HL-60 (cell line): ENCODE data around the gene TMEM208.
A peak's percentile ranks its signal among the peaks of the same experiment; 100 is the strongest.

Source experiments
- DNase-seq, 2 experiments: peaks; one replicate each; pipeline ENCODE4 v3.0.0-alpha.2; 2010 to 2020; ENCODE audit warnings: low read depth in 1 of 2, low spot score in 1 of 2
- H3K27ac ChIP-seq: fragments of 250-450 bp; sonication (Bioruptor Pico); replicated peaks from 2 replicates; pipeline ENCODE4 v1.5.1; 2020; ENCODE audit warnings: mild to moderate bottlenecking, moderate library complexity
- H3K27me3 ChIP-seq: fragments of 250-450 bp; sonication (Bioruptor Pico); 2 replicates; pipeline ENCODE4 v1.5.1; 2021; ENCODE audit warnings: mild to moderate bottlenecking, moderate library complexity; ENCODE audit not compliant: insufficient read depth, poor library complexity, severe bottlenecking
- H3K4me3 ChIP-seq: replicated peaks from 2 replicates; pipeline ENCODE4 v1.5.1; 2011; ENCODE audit warnings: mild to moderate bottlenecking, control low read depth, low read length; ENCODE audit not compliant: insufficient read depth
- CTCF ChIP-seq: IDR thresholded peaks from one replicate; pipeline ENCODE4 v1.5.1; 2011; ENCODE audit warnings: low read length, control low read depth, inconsistent platforms; ENCODE audit not compliant: insufficient read depth
- GABPA ChIP-seq: IDR thresholded peaks from 2 replicates; pipeline ENCODE4 v1.6.1; 2012; ENCODE audit warnings: low read depth
- POLR2AphosphoS5 ChIP-seq: IDR thresholded peaks from 2 replicates; pipeline ENCODE4 v1.6.1; 2012; ENCODE audit warnings: low read depth
- SPI1 ChIP-seq: IDR thresholded peaks from 2 replicates; pipeline ENCODE4 v1.6.1; 2012; ENCODE audit warnings: low read depth, mild to moderate bottlenecking, borderline replicate concordance
- TF ChIP-seq, protein P1 (sequence below): IDR thresholded peaks from 2 replicates; pipeline ENCODE4 v1.6.1; 2012; ENCODE audit warnings: low read depth; ENCODE audit not compliant: insufficient replicate concordance

TMEM208 gene

GRCh38 chr16:67271446-67271845, 44.5 kb downstream of the TMEM208 start:
- Histone ChIP-seq H3K27ac (no peak overlapping the region), H3K4me3 (no peak overlapping the region), H3K27me3 (no peaks in the 10 kb centered on the region)
- no peak for DNase-seq
- no peak for TF ChIP-seq POLR2AphosphoS5
- TF ChIP-seq CTCF: no peak
- TF ChIP-seq, protein P1, sequence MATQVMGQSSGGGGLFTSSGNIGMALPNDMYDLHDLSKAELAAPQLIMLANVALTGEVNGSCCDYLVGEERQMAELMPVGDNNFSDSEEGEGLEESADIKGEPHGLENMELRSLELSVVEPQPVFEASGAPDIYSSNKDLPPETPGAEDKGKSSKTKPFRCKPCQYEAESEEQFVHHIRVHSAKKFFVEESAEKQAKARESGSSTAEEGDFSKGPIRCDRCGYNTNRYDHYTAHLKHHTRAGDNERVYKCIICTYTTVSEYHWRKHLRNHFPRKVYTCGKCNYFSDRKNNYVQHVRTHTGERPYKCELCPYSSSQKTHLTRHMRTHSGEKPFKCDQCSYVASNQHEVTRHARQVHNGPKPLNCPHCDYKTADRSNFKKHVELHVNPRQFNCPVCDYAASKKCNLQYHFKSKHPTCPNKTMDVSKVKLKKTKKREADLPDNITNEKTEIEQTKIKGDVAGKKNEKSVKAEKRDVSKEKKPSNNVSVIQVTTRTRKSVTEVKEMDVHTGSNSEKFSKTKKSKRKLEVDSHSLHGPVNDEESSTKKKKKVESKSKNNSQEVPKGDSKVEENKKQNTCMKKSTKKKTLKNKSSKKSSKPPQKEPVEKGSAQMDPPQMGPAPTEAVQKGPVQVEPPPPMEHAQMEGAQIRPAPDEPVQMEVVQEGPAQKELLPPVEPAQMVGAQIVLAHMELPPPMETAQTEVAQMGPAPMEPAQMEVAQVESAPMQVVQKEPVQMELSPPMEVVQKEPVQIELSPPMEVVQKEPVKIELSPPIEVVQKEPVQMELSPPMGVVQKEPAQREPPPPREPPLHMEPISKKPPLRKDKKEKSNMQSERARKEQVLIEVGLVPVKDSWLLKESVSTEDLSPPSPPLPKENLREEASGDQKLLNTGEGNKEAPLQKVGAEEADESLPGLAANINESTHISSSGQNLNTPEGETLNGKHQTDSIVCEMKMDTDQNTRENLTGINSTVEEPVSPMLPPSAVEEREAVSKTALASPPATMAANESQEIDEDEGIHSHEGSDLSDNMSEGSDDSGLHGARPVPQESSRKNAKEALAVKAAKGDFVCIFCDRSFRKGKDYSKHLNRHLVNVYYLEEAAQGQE: no peak
- TF ChIP-seq GABPA: no peak
- no peak for TF ChIP-seq SPI1

GRCh38 chr16:67275321-67275720, 48.4 kb downstream of the TMEM208 start:
- H3K4me3 ChIP-seq: no peak overlapping the region
- no peak for DNase-seq
- no peak overlapping the region for H3K27ac ChIP-seq
- no peaks in the 10 kb centered on the region for H3K27me3 ChIP-seq
- TF ChIP-seq CTCF: no peak

- Histone ChIP-seq H3K27ac (no peak overlapping the region; the same call in 1 of the 2 replicates), H3K27me3 (no peaks in the 10 kb centered on the region), H3K4me3 (no peak overlapping the region)
- peak; percentile 23 to 64 for DNase-seq
- TF ChIP-seq POLR2AphosphoS5 (0 out of 2 replicates have a peak, but pooled peaks have one; percentile 37), GABPA (no peak)
Measured at GRCh38 chr16:67277294-67277998, 50.5 kb downstream of the TMEM208 start.

DNA sequence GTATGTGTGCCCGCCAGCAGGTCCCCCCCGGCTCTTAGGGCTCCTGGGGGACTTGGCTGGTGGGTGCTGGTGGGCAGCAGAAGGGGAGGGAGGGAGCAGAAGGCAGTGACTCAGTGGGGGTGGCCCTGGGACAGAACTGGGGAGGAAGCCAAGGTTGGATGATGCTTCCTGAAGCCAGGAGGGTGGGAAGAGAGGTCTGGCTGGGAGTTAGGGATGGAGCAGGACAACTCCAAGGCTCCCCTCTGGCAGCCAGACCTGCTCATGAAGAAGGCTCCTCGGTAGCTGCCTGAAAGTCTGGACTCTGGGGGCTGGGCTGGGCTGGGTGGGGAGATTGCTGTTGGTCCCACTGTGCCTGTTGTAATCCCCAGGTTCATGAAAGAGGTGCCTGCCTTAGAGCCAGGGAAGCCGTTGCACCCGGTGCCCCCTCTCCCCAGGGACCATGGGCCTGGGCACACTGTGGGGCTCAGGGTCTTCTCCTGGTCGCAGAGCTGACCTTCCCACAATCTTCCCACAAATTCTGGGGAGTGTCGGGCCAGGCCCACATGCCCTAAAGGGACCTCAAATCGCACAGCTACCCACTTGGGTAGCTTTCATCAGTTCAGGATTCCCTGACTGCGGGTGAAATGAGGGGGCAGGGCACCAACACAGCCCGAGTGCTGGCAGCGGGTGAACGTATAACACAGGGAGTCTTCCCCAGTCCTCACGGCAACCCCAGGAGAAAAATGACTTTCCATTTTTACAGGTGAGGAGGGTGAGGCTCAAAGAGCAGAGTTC, 51.3 kb downstream of the TMEM208 start:
- peak overlapping the region; percentile 72 for H3K27ac ChIP-seq
- H3K27me3 ChIP-seq: no peaks in the 10 kb centered on the region
- H3K4me3 ChIP-seq: peak overlapping the region; percentile 46
- no peak for DNase-seq
- TF ChIP-seq, protein P1: no peak
- TF ChIP-seq CTCF (no peak), POLR2AphosphoS5 (no peak), SPI1 (no peak), GABPA (no peak)
